Daoy (cell line): Measurements from ENCODE around the gene COL18A1. TPM values are rescaled to one million over a fixed set of nuclear protein-coding genes. Genes with fewer than 3 reads are reported as not detected.
"Not testable (repeated sequence)": the region's sequence is repeated elsewhere in the genome, so short reads cannot be mapped to it uniquely, and the experiment has no call there.

Experiments used
- DNase-seq: peaks from one replicate; pipeline ENCODE4 v3.0.0-alpha.2; 2015; ENCODE audit warnings: low read depth
- total RNA-seq: library from RNA; depleted of rRNA; stranded (reverse); fragments of >200 nt; shearing (Covaris generic); gene quantifications from 2 replicates; pipeline ENCODE4 v1.2.3, GENCODE V29; 2014; rRNA removed

COL18A1 gene
- total RNA-seq, 1 experiment from 2014 or later, result 38.9 TPM

DNA sequence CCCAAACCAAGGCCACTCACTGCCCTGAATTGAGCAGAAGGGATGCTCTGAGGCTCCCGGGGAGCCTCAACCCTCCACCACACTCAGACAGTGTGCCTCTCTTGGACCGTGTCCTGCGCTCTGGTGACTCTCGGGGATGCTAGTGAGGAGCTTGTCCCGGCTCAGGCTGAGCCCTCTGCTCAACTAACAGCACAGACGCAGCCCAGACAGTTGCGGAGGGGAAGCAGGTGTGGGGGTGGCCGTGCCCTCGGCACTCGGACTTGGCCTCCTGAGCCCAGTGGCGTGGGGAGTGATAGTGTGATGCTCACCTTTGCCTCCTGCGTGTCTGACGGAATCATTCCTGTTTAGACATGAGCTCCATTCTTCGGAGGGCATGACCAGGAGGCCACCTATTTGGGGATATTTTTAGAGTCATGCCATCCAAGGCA lies 152.7 kb downstream of the COL18A1 start:
- no peak for DNase-seq

DNA sequence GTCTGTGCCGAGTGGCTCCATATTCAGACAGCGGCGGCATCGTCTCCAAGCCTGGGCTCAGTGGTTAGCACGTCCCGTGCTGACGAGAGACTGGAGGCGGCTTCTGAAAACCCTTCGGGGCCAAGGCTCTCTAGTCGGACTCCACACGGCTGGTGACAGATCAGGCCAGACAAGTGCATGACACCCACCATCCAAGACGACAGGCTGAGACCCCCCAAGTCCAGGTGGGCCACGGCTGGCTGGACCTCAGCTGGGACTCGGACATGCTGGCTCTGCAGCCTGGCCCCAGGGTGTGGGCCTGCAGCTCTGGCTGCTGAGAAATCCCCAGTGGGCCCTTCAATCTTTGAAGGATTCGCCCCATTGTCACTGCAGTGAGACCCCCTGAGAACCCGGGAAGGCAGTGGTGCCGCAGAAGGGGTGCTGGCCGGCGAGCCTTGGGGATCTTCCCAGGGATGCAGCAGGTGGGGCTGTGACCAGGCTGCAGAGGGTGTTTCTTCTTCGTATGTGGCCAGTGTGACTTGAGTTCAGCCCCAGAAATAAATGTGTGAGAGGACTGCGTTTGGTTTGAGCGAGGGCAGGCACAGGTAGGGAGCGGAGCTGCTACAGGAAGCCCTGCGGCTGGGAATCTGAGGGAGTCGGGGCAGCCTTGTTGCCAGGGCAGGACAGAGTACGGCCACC lies 153.2 kb downstream of the COL18A1 start:
- no peak for DNase-seq

DNA sequence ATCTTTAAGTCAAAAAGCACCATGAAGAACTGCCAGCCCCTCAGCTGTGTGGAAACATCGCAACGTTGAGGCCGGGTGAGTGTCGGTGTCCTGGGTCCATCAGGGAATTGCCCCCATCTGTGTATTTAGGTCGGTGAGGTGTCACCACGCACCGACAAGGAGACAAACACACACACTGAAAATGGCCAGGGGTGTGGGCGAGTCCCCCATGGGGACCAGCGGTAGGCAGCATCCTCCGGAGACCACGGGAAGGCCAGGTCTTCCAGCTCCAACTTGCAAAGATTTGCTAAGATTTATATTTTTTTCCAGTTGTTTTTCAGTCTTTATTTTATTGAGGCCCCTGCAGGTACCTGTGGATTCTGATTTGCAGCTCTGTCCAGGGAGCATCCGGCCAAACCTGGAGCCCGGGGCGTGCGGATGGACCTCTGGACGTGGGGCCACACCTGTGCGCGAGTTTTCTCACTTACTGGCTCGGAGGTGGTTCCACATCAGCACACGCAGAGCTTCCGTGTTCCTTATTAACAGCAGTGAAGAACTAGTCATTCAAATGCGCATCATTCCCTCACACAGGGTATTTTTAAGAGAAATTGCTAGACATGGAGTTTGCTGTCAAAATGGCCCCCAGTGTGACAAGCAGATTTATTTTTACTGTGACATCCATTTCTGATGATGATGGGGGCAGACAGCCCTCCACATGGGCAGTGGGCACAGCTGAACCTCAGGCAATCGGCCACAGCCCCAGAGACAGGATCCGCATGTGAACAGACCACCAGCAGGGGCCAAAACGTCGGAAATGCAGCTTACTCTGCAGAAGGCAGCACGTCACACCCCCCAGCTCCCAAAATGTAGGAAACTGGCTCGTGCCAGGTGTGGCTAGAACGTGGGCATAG lies 154.5 kb downstream of the COL18A1 start:
- DNase-seq, result no peak

DNA sequence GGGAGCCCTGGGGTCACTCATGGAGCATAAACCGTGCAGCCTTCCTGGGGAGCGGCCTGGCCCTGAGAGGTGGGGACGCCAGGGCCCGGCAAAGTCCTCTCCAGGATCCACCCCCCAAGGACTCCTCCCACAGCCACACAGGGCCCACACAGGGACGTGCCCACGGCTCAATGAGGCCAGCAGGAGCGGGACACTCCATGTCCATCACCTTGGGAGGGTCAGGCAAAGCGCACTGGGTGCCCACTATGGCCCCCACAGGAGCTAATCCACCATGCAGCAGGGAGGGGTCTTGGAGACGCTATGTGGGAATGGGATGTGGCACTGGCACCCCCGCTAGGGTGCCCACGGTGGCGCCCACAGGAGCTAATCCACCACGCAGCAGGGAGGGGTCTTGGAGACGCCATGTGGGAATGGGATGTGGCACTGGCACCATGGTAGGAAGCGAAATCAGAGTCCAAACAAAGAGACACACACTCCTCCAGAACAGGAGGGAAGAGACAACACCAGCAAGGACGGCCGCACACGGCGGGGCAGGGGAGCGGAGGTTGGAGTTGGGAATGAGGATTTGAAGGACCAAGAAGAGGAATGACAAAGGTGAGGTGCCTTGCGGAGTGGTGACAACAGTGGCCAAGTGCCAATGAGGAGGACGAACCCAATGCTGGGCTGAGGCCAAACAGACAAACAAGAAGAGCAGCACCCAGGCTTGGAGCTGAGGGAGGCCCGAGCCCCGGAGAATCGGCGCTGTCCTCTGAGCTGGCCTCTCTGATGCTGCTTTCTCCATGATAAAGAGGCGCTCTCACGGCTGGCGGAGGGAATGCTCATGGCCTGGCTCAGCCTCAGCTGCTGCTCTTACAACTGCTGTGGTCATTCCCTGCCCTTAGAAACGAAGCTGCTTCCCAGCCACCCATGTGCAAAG lies 155.4 kb downstream of the COL18A1 start:
- no peak for DNase-seq

DNA sequence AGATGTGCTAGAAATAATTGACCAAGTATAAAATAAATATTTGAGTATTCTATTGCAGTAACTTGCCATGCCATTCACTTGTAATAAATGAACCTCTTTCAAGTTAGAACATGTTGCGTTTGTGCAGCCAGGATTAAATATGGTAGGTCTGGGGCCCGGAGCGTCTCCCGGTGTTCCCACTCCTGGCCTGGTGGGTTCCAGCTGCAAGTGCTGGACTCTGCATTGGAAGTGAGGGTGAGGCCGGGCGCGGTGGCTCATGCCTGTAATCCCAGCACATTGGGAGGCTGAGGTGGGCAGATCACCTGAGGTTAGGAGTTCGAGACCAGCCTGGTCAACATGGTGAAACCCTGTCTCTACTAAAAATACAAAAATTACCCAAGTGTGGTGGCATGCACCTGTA lies 156.3 kb downstream of the COL18A1 start:
- not testable (repeated sequence) for DNase-seq

DNA sequence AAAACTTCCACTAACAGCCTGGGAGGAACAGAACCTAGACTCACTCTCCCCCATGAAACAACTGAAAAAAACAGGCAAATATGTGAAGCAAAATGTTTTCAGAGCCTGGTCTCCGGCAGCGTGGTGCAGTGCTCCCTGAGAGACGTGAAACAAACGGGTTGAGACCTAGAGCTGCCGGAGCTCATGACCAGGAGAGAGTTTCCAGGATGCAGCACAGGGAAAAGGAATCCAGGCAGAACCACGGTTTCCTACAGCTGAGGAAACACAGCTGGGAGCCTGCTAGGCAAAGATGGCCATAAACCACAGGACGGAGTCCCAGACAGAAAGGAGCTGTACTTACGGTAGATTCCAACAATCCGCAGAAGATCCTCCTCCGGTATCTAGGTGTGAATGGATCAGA lies 157.4 kb downstream of the COL18A1 start:
- DNase-seq, result no peak

DNA sequence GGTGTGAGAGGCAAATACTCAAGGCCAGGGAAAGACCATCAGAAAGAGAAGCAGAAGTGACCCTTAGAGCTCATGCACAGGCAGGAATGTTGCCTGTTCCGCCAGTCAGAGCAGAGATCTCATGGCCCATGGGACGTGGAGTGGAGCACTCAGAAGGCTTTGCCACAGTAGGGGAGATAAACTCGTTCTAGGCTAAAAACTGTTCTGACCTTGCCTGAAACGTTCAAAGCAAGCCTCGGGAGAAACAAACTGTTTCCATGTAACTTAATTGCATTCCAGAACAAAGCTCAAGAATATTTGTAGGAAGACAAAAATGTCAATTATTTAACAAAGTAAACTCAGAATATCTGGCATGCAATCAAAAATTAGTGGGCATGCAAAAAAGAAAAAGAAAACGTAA lies 158.0 kb downstream of the COL18A1 start:
- DNase-seq, result no peak

Other genes with a start within 250 kb of the COL18A1 start
- 22.6 and 27.3 TPM in 2 replicates for gene POFUT2, start 117.3 kb upstream of the COL18A1 start, total RNA-seq
- 11.7 and 16.3 TPM in 2 replicates for gene SLC19A1, start 137.3 kb downstream of the COL18A1 start, total RNA-seq
- gene PCBP3, start 238.6 kb downstream of the COL18A1 start, total RNA-seq, result 2.1 and 8.1 TPM in 2 replicates